H1 (cell line): Measurements from ENCODE around the gene TP63. TPM values are rescaled to one million over a fixed set of nuclear protein-coding genes. Genes with fewer than 3 reads are reported as not detected.

Experiments
- ASH2L ChIP-seq: fragments of 200-600, 300-600 bp; sonication (generic); IDR thresholded peaks from one replicate; pipeline ENCODE4 v1.7.1; 2017; ENCODE audit warnings: low read length
- ATF2 ChIP-seq: IDR thresholded peaks from 2 replicates; pipeline ENCODE4 v1.6.1; 2012; ENCODE audit warnings: low read length, inconsistent platforms
- ATF3 ChIP-seq: IDR thresholded peaks from 2 replicates; pipeline ENCODE4 v1.6.1; 2011; ENCODE audit warnings: low read depth, mild to moderate bottlenecking, low read length; ENCODE audit not compliant: insufficient read depth
- BCL11A ChIP-seq, 2 experiments: IDR thresholded peaks; one replicate each; pipeline ENCODE4 v1.6.1; 2011; ENCODE audit warnings: low read depth in 2 of 2, low read length in 2 of 2, mild to moderate bottlenecking in 2 of 2
- CTCF ChIP-seq, 3 experiments: IDR thresholded peaks; 1 replicate in 2 of 3; 2 replicates in 1 of 3; pipeline versions ENCODE4 v1.5.1 to v1.6.1; 2011; ENCODE audit warnings: low read length in 3 of 3, mild to moderate bottlenecking in 3 of 3, inconsistent platforms in 2 of 3, low read depth in 1 of 3, moderate library complexity in 1 of 3; ENCODE audit not compliant: insufficient read depth in 1 of 3; ENCODE audit errors: control extremely low read depth in 1 of 3
- JUN ChIP-seq: IDR thresholded peaks from 2 replicates; pipeline ENCODE4 v1.6.1; 2011; ENCODE audit warnings: low read depth, mild to moderate bottlenecking, improper control_type of control experiment, low read length
- MAX ChIP-seq: IDR thresholded peaks from 2 replicates; pipeline ENCODE4 v1.6.1; 2012; ENCODE audit warnings: inconsistent platforms
- NRF1 ChIP-seq: IDR thresholded peaks from 2 replicates; pipeline ENCODE4 v1.6.1; 2011; ENCODE audit warnings: mild to moderate bottlenecking, low read depth, low read length, improper control_type of control experiment
- PHF8 ChIP-seq: fragments of 200-600 bp; sonication (generic); conservative IDR thresholded peaks from 2 replicates; pipeline ENCODE4 v1.7.1; 2012; ENCODE audit warnings: low read depth, mild to moderate bottlenecking, inconsistent platforms, low read length, moderate library complexity
- POLR2A ChIP-seq, 2 experiments: IDR thresholded peaks; 1 replicate in 1 of 2; 2 replicates in 1 of 2; pipeline ENCODE4 v1.6.1; 2011; ENCODE audit warnings: low read depth in 2 of 2, low read length in 2 of 2, mild to moderate bottlenecking in 2 of 2; ENCODE audit errors: control extremely low read depth in 1 of 2
- POLR2AphosphoS5 ChIP-seq: IDR thresholded peaks from 2 replicates; pipeline ENCODE4 v1.6.1; 2011; ENCODE audit warnings: low read depth, low read length
- RBBP5 ChIP-seq: IDR thresholded peaks from 2 replicates; pipeline ENCODE4 v1.7.1; 2012; ENCODE audit warnings: low read depth, mild to moderate bottlenecking, inconsistent platforms, low read length, moderate library complexity, borderline replicate concordance
- SIX5 ChIP-seq: IDR thresholded peaks from 2 replicates; pipeline ENCODE4 v1.6.1; 2011; ENCODE audit warnings: mild to moderate bottlenecking, low read depth, low read length
- SP2 ChIP-seq: IDR thresholded peaks from 2 replicates; pipeline ENCODE4 v1.6.1; 2012; ENCODE audit warnings: mild to moderate bottlenecking, low read length, inconsistent platforms
- TAF7 ChIP-seq: optimal IDR thresholded peaks from 2 replicates; pipeline ENCODE3; 2011; ENCODE audit warnings: low read depth, mild to moderate bottlenecking, inconsistent platforms, low read length, moderate library complexity, borderline replicate concordance
- TEAD4 ChIP-seq: IDR thresholded peaks from 2 replicates; pipeline ENCODE4 v1.6.1; 2012; ENCODE audit warnings: low read depth, low read length, inconsistent platforms, mixed read lengths
- polyA plus RNA-seq, 7 experiments: library from polyadenylated mRNA; depleted of rRNA in 3 of 7; stranded (reverse) in 5 of 7; unstranded in 2 of 7; fragments of >200 nt in 5 of 7; fragments of 200-250 nt in 2 of 7; gene quantifications; 1 replicate in 5 of 7; 2 replicates in 1 of 7; 4 replicates in 1 of 7; pipeline versions ENCODE4 v1.2.1 to v1.2.3, GENCODE V29; 2011 to 2013; ENCODE audit warnings: missing spikeins in 2 of 7, mixed read lengths in 2 of 7
- total RNA-seq: library from RNA; stranded (reverse); fragmentation: NEBNext Ultra II Directional; extraction: Animal tissue kit (Norgen Biotek cat#: 25700); gene quantifications from 2 replicates; pipeline ENCODE4 v1.2.1, GENCODE V29; 2021

Gene TP63
- total and polyA plus RNA-seq, 2 of the 8 experiments (the other 6 are each of a cell fraction or from before 2014, with no cell fraction given): not detected

- TF ChIP-seq JUN: 0 out of 2 replicates have a peak, but pooled peaks have one; percentile 54
- TF ChIP-seq ASH2L: no peak
- TF ChIP-seq SP2: no peak
- no peak for TF ChIP-seq PHF8
- no peak for TF ChIP-seq TEAD4
- TF ChIP-seq RBBP5: no peak
- no peak for TF ChIP-seq POLR2A (IDR thresholded peaks at IDR 0.05; ENCODE audit: control extremely low read depth in 1 of 2, low read depth in 2 of 2, low read length in 2 of 2)
- no peak for TF ChIP-seq CTCF (IDR thresholded peaks at IDR 0.05; ENCODE audit: control extremely low read depth in 1 of 3, insufficient read depth in 1 of 3, low read depth in 1 of 3, low read length in 3 of 3)
- peak; percentile 97 for TF ChIP-seq POLR2AphosphoS5
- TF ChIP-seq SIX5: no peak
- TF ChIP-seq NRF1: no peak
- no peak for TF ChIP-seq BCL11A (IDR thresholded peaks at IDR 0.05; ENCODE audit: low read depth in 2 of 2, low read length in 2 of 2)
- no peak for TF ChIP-seq TAF7
- no peak for TF ChIP-seq ATF2
- no peak for TF ChIP-seq ATF3
- no peak for TF ChIP-seq MAX
These were observed 145.1 kb downstream of the TP63 start (continued) for GRCh38 chr3:189776149-189776824.
